HepG2 (cell line): ENCODE measurements around the gene NCS1. TPM values are rescaled to one million over a fixed set of nuclear protein-coding genes. Genes with fewer than 3 reads are reported as not detected.

Experiments
- ATAC-seq: fragments of 200-7000 bp; cut with Tn5 transposase; 3 replicates; pipeline ENCODE4 v1.9.1; 2020; ENCODE audit warnings: mild to moderate bottlenecking, moderate library complexity
- BruUV-seq: library from RNA; stranded (reverse); fragments of 400-500 nt; replicated peaks from 2 replicates; lab custom pipeline; 2021; lab: Mats Ljungman, UMichigan
- CTCF ChIA-PET: fragments of 300-600 bp; formaldehyde crosslinking; extraction: SDS; loops from one replicate; lab custom pipeline; 2021; ENCODE audit warnings: low total read pairs, inconsistent platforms, low intra/inter-chr PET ratio; lab: Yijun Ruan, JAX
- POLR2A ChIA-PET: fragments of 350-600 bp; sonication (Branson Sonifier 250); formaldehyde crosslinking; loops from one replicate; lab custom pipeline; 2020; ENCODE audit warnings: antibody characterized with exemption, inconsistent platforms; lab: Yijun Ruan, JAX
- DNase-seq: peaks from one replicate; pipeline ENCODE4 v3.0.0-alpha.2; 2015; ENCODE audit warnings: low spot score
- FAIRE-seq: peaks from 3 replicates; lab custom pipeline; 2011; peaks lifted over from hg19 to GRCh38; lab: Jason Lieb, UNC
- H2AFZ ChIP-seq: one replicate; pipeline ENCODE4 v1.6.1; 2011; ENCODE audit warnings: low read length, inconsistent platforms
- H3K27ac ChIP-seq: fragments of 300-600 bp; 3 replicates; pipeline ENCODE4 v1.8.0; 2011; ENCODE audit warnings: mixed run types, mild to moderate bottlenecking, mixed read lengths, low read length, inconsistent platforms; ENCODE audit not compliant: insufficient read depth; ENCODE audit errors: extremely low read length
- H3K27me3 ChIP-seq, 2 experiments: fragments of 200-600 bp in 1 of 2; 2 replicates in 1 of 2; 3 replicates in 1 of 2; pipeline versions ENCODE4 v1.6.0 to v1.8.0; 2011; ENCODE audit warnings: low read length in 2 of 2, mild to moderate bottlenecking in 2 of 2, moderate library complexity in 2 of 2, inconsistent platforms in 1 of 2; ENCODE audit not compliant: insufficient read depth in 2 of 2, control insufficient read depth in 1 of 2
- H3K36me3 ChIP-seq, 2 experiments: fragments of 200-600 bp in 1 of 2; replicated peaks in 1 of 2; 2 replicates in 1 of 2; 3 replicates in 1 of 2; pipeline versions ENCODE4 v1.5.1 to v1.8.0; 2011; ENCODE audit warnings: low read length in 2 of 2, inconsistent platforms in 1 of 2; ENCODE audit not compliant: insufficient read depth in 2 of 2, control insufficient read depth in 1 of 2
- H3K4me1 ChIP-seq: 2 replicates; pipeline ENCODE4 v1.5.1; 2012; ENCODE audit warnings: low read length, inconsistent platforms; ENCODE audit not compliant: insufficient read depth
- H3K4me2 ChIP-seq: 2 replicates; pipeline ENCODE4 v1.6.0; 2011; ENCODE audit warnings: low read depth, low read length, inconsistent platforms
- H3K4me3 ChIP-seq, 3 experiments: fragments of 200-600 bp in 1 of 3; sonication (generic), shearing (Covaris generic) in 1 of 3; replicated peaks in 1 of 3; 2 replicates each; pipeline ENCODE4 v1.5.1; 2011 to 2016; ENCODE audit warnings: low read length in 3 of 3, inconsistent platforms in 2 of 3, low read depth in 2 of 3, mild to moderate bottlenecking in 2 of 3, control low read depth in 1 of 3, mixed read lengths in 1 of 3; ENCODE audit not compliant: insufficient read depth in 1 of 3
- H3K79me2 ChIP-seq: one replicate; pipeline ENCODE4 v1.6.1; 2011; ENCODE audit warnings: low read length, inconsistent platforms; ENCODE audit not compliant: insufficient read depth
- H3K9ac ChIP-seq: 2 replicates; pipeline ENCODE4 v1.6.0; 2011; ENCODE audit warnings: mild to moderate bottlenecking, low read depth, low read length, inconsistent platforms; ENCODE audit not compliant: insufficient read depth
- H3K9me3 ChIP-seq: 2 replicates; pipeline ENCODE4 v1.5.1; 2012; ENCODE audit warnings: mild to moderate bottlenecking, low read length
- H4K20me1 ChIP-seq: 2 replicates; pipeline ENCODE4 v1.6.0; 2011; ENCODE audit warnings: inconsistent platforms, mild to moderate bottlenecking, low read length, moderate library complexity; ENCODE audit not compliant: insufficient read depth
- CHD2 ChIP-seq: IDR thresholded peaks from 2 replicates; pipeline ENCODE4 v1.6.1; 2011; ENCODE audit warnings: low read depth, low read length, improper control_type of control experiment
- HMG20A ChIP-seq: IDR thresholded peaks from 2 replicates; pipeline ENCODE4 v1.6.1; 2016; ENCODE audit warnings: borderline replicate concordance
- IRX3 ChIP-seq: sonication (generic); formaldehyde crosslinking; IDR thresholded peaks from 2 replicates; pipeline ENCODE4 v1.8.1; 2023; ENCODE audit warnings: mild to moderate bottlenecking, low read depth, missing genetic modification reagents, borderline replicate concordance
- MLLT10 ChIP-seq: sonication (generic); formaldehyde crosslinking; IDR thresholded peaks from 2 replicates; pipeline ENCODE4 v1.4.0; 2020; ENCODE audit warnings: missing genetic modification reagents
- NCOR1 ChIP-seq: fragments of 200-600 bp; sonication (generic); IDR thresholded peaks from 2 replicates; pipeline ENCODE4 v1.7.0; 2017; ENCODE audit warnings: antibody characterized with exemption, low read length, borderline replicate concordance
- NFATC3 ChIP-seq: sonication (generic); formaldehyde crosslinking; IDR thresholded peaks from 2 replicates; pipeline ENCODE4 v1.5.1; 2020; ENCODE audit warnings: mild to moderate bottlenecking, missing genetic modification reagents
- SKI ChIP-seq: fragments of 450-650 bp; IDR thresholded peaks from one replicate; pipeline ENCODE4 v1.6.1; 2018; ENCODE audit warnings: mild to moderate bottlenecking; ENCODE audit not compliant: partially characterized antibody
- SNRNP70 ChIP-seq: fragments of 200-400 bp; formaldehyde crosslinking; IDR thresholded peaks from 2 replicates; pipeline ENCODE4 v1.6.1; 2017; ENCODE audit warnings: mild to moderate bottlenecking, low read depth, low read length, moderate library complexity
- ZMYM2 ChIP-seq: sonication (generic); formaldehyde crosslinking; IDR thresholded peaks from 2 replicates; pipeline ENCODE4 v1.8.0; 2022; ENCODE audit warnings: mild to moderate bottlenecking, missing genetic modification reagents
- ZNF788 ChIP-seq: sonication (generic); formaldehyde crosslinking; IDR thresholded peaks from 2 replicates; pipeline ENCODE4 v1.5.0; 2020; ENCODE audit warnings: mild to moderate bottlenecking, missing genetic modification reagents, borderline replicate concordance
- WGBS: methylation state at CpG from one replicate; pipeline ENCODE4 v1.1.6; 2017; ENCODE audit warnings: low lambda C conversion rate; 5-methylcytosine and 5-hydroxymethylcytosine counted together
- in situ Hi-C: cut with HindIII; loops from 2 replicates; pipeline ENCODE4 v1.10.0; 2017; ENCODE audit warnings: low pct_unique_long_range_greater_than_20kb; ENCODE audit not compliant: extremely low pct_ligation_motif_present
- intact Hi-C: fragments of 100-400 bp; cut with micrococcal nuclease; formaldehyde crosslinking; loops from one replicate; pipeline ENCODE4 v1.10.0; 2022; ENCODE audit not compliant: unreplicated experiment
- polyA plus RNA-seq, 8 experiments: library from polyadenylated mRNA; depleted of rRNA in 3 of 8; stranded (reverse) in 7 of 8; unstranded in 1 of 8; fragments of >200 nt; fragmentation: Illumina TruSeq in 4 of 8; extraction: Trizol in 4 of 8; gene quantifications; 2 replicates each; pipeline versions ENCODE4 v1.2.1 to v1.2.3, GENCODE V29; 2011 to 2016; ENCODE audit warnings: low read depth in 4 of 8, missing spikeins in 1 of 8, mixed read lengths in 1 of 8; ENCODE audit not compliant: insufficient read depth in 1 of 8
- total RNA-seq, 5 experiments: library from RNA; depleted of rRNA; stranded (reverse); fragments of >200 nt; fragmentation: Illumina TruSeq; extraction: Trizol; gene quantifications; 2 replicates each; pipeline ENCODE4 v1.2.3, GENCODE V29; 2016; ENCODE audit warnings: low read depth in 1 of 5
- TF ChIP-seq, protein P1 (sequence below): sonication (generic); formaldehyde crosslinking; IDR thresholded peaks from 2 replicates; pipeline ENCODE4 v1.4.0; 2020; ENCODE audit warnings: mild to moderate bottlenecking, missing genetic modification reagents
- TF ChIP-seq, protein P2 (sequence below): sonication (generic); formaldehyde crosslinking; IDR thresholded peaks from 2 replicates; pipeline ENCODE4 v1.4.0; 2020; ENCODE audit warnings: missing genetic modification reagents
- TF ChIP-seq, protein P3 (sequence below): sonication (generic); formaldehyde crosslinking; IDR thresholded peaks from 2 replicates; pipeline ENCODE4 v1.8.1; 2023; ENCODE audit warnings: mild to moderate bottlenecking, inconsistent platforms, moderate library complexity, missing genetic modification reagents, borderline replicate concordance
- TF ChIP-seq, protein P4 (sequence below): sonication (generic); formaldehyde crosslinking; IDR thresholded peaks from 2 replicates; pipeline ENCODE4 v1.4.0; 2020; ENCODE audit warnings: mild to moderate bottlenecking, missing genetic modification reagents
- TF ChIP-seq, protein P5 (sequence below): sonication (generic); formaldehyde crosslinking; conservative IDR thresholded peaks from 2 replicates; pipeline ENCODE4 v1.8.0; 2022; ENCODE audit warnings: missing genetic modification reagents

The NCS1 gene
- total and polyA plus RNA-seq, 2 of the 13 experiments (the other 11 are each of a cell fraction or from before 2014, with no cell fraction given): 4.7 to 6.1 TPM

DNA sequence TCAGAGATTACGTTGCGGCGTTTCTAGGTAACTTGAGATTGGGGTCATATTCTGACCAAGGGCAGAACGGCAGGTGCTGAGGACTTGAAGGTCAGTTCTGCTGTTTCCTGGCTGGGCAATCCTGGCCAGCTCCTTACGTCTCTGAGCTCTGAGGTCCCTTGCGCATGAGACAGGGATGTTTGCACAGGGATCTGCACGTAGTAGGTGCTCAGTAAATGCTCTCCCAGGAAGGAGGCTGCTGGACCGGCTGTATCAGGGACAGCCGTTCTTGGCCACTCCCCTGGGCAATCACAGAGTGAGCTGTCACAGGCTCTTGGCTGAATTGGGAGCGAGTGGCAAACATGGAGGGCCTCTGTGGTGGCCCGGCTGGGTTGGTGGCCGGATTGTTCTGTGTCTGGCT, 8.3 kb downstream of the NCS1 start:
- Histone ChIP-seq H3K79me2 (no peaks in the 10 kb centered on the region), H3K9me3 (no peaks in the 10 kb centered on the region), H3K36me3 (no peaks in the 10 kb centered on the region), H3K27ac (no peak overlapping the region), H3K4me1 (peaks cover 13% of the 10 kb centered on the region), H3K4me2 (no peak overlapping the region), H3K27me3 (no peaks in the 10 kb centered on the region), H3K9ac (no peak overlapping the region), H2AFZ (no peak overlapping the region), H3K4me3 (no peak overlapping the region), H4K20me1 (no peaks in the 10 kb centered on the region)
- no TSS peak for BruUV-seq
- no peak for DNase-seq
- no peak for FAIRE-seq
- ATAC-seq: no peak
- intact Hi-C loops: no loop called here
- in situ Hi-C loops: no loop called here
- ChIA-PET POLR2A (no interaction called here), CTCF (no interaction called here)
- WGBS: 98% methylated on average over 4 of the region's 12 CpGs
- TF ChIP-seq CHD2 (no peak), ZNF788 (CRISPR knock-in tag) (no peak), NFATC3 (CRISPR knock-in tag) (no peak), MLLT10 (no peak), SNRNP70 (no peak), ZMYM2 (no peak), NCOR1 (no peak), HMG20A (no peak), IRX3 (CRISPR knock-in tag) (no peak), SKI (no peak)
- TF ChIP-seq, protein P1, sequence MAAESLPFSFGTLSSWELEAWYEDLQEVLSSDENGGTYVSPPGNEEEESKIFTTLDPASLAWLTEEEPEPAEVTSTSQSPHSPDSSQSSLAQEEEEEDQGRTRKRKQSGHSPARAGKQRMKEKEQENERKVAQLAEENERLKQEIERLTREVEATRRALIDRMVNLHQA: no peak
- TF ChIP-seq, protein P2, sequence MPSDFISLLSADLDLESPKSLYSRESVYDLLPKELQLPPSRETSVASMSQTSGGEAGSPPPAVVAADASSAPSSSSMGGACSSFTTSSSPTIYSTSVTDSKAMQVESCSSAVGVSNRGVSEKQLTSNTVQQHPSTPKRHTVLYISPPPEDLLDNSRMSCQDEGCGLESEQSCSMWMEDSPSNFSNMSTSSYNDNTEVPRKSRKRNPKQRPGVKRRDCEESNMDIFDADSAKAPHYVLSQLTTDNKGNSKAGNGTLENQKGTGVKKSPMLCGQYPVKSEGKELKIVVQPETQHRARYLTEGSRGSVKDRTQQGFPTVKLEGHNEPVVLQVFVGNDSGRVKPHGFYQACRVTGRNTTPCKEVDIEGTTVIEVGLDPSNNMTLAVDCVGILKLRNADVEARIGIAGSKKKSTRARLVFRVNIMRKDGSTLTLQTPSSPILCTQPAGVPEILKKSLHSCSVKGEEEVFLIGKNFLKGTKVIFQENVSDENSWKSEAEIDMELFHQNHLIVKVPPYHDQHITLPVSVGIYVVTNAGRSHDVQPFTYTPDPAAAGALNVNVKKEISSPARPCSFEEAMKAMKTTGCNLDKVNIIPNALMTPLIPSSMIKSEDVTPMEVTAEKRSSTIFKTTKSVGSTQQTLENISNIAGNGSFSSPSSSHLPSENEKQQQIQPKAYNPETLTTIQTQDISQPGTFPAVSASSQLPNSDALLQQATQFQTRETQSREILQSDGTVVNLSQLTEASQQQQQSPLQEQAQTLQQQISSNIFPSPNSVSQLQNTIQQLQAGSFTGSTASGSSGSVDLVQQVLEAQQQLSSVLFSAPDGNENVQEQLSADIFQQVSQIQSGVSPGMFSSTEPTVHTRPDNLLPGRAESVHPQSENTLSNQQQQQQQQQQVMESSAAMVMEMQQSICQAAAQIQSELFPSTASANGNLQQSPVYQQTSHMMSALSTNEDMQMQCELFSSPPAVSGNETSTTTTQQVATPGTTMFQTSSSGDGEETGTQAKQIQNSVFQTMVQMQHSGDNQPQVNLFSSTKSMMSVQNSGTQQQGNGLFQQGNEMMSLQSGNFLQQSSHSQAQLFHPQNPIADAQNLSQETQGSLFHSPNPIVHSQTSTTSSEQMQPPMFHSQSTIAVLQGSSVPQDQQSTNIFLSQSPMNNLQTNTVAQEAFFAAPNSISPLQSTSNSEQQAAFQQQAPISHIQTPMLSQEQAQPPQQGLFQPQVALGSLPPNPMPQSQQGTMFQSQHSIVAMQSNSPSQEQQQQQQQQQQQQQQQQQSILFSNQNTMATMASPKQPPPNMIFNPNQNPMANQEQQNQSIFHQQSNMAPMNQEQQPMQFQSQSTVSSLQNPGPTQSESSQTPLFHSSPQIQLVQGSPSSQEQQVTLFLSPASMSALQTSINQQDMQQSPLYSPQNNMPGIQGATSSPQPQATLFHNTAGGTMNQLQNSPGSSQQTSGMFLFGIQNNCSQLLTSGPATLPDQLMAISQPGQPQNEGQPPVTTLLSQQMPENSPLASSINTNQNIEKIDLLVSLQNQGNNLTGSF (CRISPR knock-in tag): no peak
- TF ChIP-seq, protein P3, sequence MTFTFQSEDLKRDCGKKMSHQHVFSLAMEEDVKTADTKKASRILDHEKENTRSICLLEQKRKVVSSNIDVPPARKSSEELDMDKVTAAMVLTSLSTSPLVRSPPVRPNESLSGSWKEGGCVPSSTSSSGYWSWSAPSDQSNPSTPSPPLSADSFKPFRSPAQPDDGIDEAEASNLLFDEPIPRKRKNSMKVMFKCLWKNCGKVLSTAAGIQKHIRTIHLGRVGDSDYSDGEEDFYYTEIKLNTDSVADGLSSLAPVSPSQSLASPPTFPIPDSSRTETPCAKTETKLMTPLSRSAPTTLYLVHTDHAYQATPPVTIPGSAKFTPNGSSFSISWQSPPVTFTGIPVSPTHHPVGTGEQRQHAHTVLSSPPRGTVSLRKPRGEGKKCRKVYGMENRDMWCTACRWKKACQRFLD (CRISPR knock-in tag): no peak
- TF ChIP-seq, protein P4, sequence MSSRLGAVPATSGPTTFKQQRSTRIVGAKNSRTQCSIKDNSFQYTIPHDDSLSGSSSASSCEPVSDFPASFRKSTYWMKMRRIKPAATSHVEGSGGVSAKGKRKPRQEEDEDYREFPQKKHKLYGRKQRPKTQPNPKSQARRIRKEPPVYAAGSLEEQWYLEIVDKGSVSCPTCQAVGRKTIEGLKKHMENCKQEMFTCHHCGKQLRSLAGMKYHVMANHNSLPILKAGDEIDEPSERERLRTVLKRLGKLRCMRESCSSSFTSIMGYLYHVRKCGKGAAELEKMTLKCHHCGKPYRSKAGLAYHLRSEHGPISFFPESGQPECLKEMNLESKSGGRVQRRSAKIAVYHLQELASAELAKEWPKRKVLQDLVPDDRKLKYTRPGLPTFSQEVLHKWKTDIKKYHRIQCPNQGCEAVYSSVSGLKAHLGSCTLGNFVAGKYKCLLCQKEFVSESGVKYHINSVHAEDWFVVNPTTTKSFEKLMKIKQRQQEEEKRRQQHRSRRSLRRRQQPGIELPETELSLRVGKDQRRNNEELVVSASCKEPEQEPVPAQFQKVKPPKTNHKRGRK (CRISPR knock-in tag): no peak
- TF ChIP-seq, protein P5, sequence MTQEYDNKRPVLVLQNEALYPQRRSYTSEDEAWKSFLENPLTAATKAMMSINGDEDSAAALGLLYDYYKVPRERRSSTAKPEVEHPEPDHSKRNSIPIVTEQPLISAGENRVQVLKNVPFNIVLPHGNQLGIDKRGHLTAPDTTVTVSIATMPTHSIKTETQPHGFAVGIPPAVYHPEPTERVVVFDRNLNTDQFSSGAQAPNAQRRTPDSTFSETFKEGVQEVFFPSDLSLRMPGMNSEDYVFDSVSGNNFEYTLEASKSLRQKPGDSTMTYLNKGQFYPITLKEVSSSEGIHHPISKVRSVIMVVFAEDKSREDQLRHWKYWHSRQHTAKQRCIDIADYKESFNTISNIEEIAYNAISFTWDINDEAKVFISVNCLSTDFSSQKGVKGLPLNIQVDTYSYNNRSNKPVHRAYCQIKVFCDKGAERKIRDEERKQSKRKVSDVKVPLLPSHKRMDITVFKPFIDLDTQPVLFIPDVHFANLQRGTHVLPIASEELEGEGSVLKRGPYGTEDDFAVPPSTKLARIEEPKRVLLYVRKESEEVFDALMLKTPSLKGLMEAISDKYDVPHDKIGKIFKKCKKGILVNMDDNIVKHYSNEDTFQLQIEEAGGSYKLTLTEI (CRISPR knock-in tag): no peak
